IMR-90 (cell line): ENCODE data around the gene BAIAP2L1. TPM values are rescaled to one million over a fixed set of nuclear protein-coding genes. Genes with fewer than 3 reads are reported as not detected.

ENCODE experiments used
- ATAC-seq: fragments of 200-7000 bp; cut with Tn5 transposase; 2 replicates; pipeline ENCODE4 v1.9.1; 2020; ENCODE audit warnings: low read depth, mild to moderate bottlenecking, moderate library complexity
- BruUV-seq: library from RNA; stranded (reverse); fragments of 400-500 nt; replicated peaks from 2 replicates; lab custom pipeline; 2021; lab: Mats Ljungman, UMichigan
- CTCF ChIA-PET: fragments of 300-600 bp; formaldehyde crosslinking; extraction: SDS; loops from one replicate; lab custom pipeline; 2021; ENCODE audit warnings: antibody characterized with exemption; lab: Yijun Ruan, JAX
- POLR2A ChIA-PET: fragments of 300-600 bp; sonication (Branson Sonifier 250); formaldehyde crosslinking; loops from one replicate; lab custom pipeline; 2022; ENCODE audit warnings: antibody characterized with exemption; ENCODE audit not compliant: unreplicated experiment; lab: Charles Lee
- DNase-seq: peaks from one replicate; pipeline ENCODE4 v3.0.0; 2013
- H2AFZ ChIP-seq: replicated peaks from 2 replicates; pipeline ENCODE3; 2013; ENCODE audit warnings: low read length, mild to moderate bottlenecking; ENCODE audit not compliant: poor library complexity
- H2AK5ac ChIP-seq: 2 replicates; pipeline ENCODE4 v1.6.1; 2013; ENCODE audit warnings: low read depth, low read length, inconsistent platforms
- H2AK9ac ChIP-seq: replicated peaks from 2 replicates; pipeline ENCODE3; 2013; ENCODE audit warnings: mild to moderate bottlenecking, low read depth, low read length, moderate library complexity; ENCODE audit not compliant: poor library complexity
- H2BK120ac ChIP-seq: 2 replicates; pipeline ENCODE4 v1.6.1; 2013; ENCODE audit warnings: low read depth, low read length, inconsistent platforms
- H2BK15ac ChIP-seq: 3 replicates; pipeline ENCODE4 v1.6.1; 2013; ENCODE audit warnings: low read depth, low read length, inconsistent platforms
- H2BK20ac ChIP-seq: 2 replicates; pipeline ENCODE4 v1.6.1; 2013; ENCODE audit warnings: low read depth, mild to moderate bottlenecking, inconsistent platforms, low read length, moderate library complexity
- H2BK5ac ChIP-seq: 2 replicates; pipeline ENCODE4 v1.6.1; 2013; ENCODE audit warnings: mild to moderate bottlenecking, low read depth, low read length, inconsistent platforms; ENCODE audit not compliant: poor library complexity, severe bottlenecking
- H3K14ac ChIP-seq: replicated peaks from 2 replicates; pipeline ENCODE4 v1.6.1; 2013; ENCODE audit warnings: low read depth, low read length, inconsistent platforms
- H3K18ac ChIP-seq: 2 replicates; pipeline ENCODE4 v1.6.1; 2013; ENCODE audit warnings: low read depth, low read length, control low read depth
- H3K23ac ChIP-seq: 2 replicates; pipeline ENCODE4 v1.6.1; 2013; ENCODE audit warnings: low read depth, low read length, inconsistent platforms
- H3K27ac ChIP-seq: 2 replicates; pipeline ENCODE4 v1.5.1; 2013; ENCODE audit warnings: mild to moderate bottlenecking, control low read depth, low read length; ENCODE audit not compliant: insufficient read depth
- H3K27me3 ChIP-seq: 2 replicates; pipeline ENCODE4 v1.6.1; 2013; ENCODE audit warnings: low read length; ENCODE audit not compliant: control insufficient read depth, insufficient read depth
- H3K36me3 ChIP-seq: 2 replicates; pipeline ENCODE4 v1.6.1; 2013; ENCODE audit warnings: low read length, mixed read lengths; ENCODE audit not compliant: control insufficient read depth, insufficient read depth
- H3K4ac ChIP-seq: 2 replicates; pipeline ENCODE4 v1.6.1; 2013; ENCODE audit warnings: low read depth, low read length, inconsistent platforms
- H3K4me1 ChIP-seq: 2 replicates; pipeline ENCODE4 v1.6.1; 2013; ENCODE audit warnings: low read length, mixed read lengths; ENCODE audit not compliant: control insufficient read depth, insufficient read depth
- H3K4me2 ChIP-seq: 2 replicates; pipeline ENCODE4 v1.6.1; 2013; ENCODE audit warnings: low read depth, mild to moderate bottlenecking, control low read depth, low read length, moderate library complexity
- H3K4me3 ChIP-seq: 2 replicates; pipeline ENCODE4 v1.5.1; 2013; ENCODE audit warnings: low read depth, mild to moderate bottlenecking, control low read depth, low read length, moderate library complexity; ENCODE audit not compliant: insufficient read depth
- H3K56ac ChIP-seq: 2 replicates; pipeline ENCODE4 v1.6.1; 2013; ENCODE audit warnings: low read length, inconsistent platforms; ENCODE audit not compliant: insufficient read depth; ENCODE audit errors: extremely low read depth
- H3K79me1 ChIP-seq, 2 experiments: 2 replicates each; pipeline ENCODE4 v1.6.1; 2013; ENCODE audit warnings: low read length in 2 of 2, inconsistent platforms in 1 of 2, low read depth in 1 of 2
- H3K9ac ChIP-seq: 2 replicates; pipeline ENCODE4 v1.6.1; 2013; ENCODE audit warnings: low read depth, low read length, control low read depth
- H3K9me1 ChIP-seq: 2 replicates; pipeline ENCODE4 v1.6.1; 2013; ENCODE audit warnings: low read length, inconsistent platforms; ENCODE audit not compliant: insufficient read depth
- H3K9me3 ChIP-seq: 2 replicates; pipeline ENCODE4 v1.6.1; 2013; ENCODE audit warnings: low read length; ENCODE audit not compliant: control insufficient read depth, insufficient read depth
- H4K20me1 ChIP-seq: 2 replicates; pipeline ENCODE4 v1.6.1; 2013; ENCODE audit warnings: low read length, inconsistent platforms; ENCODE audit not compliant: insufficient read depth
- H4K5ac ChIP-seq: 2 replicates; pipeline ENCODE4 v1.6.1; 2013; ENCODE audit warnings: mild to moderate bottlenecking, low read depth, low read length, control low read depth
- H4K8ac ChIP-seq, 2 experiments: 2 replicates each; pipeline ENCODE4 v1.6.1; 2013; ENCODE audit warnings: low read depth in 2 of 2, low read length in 2 of 2, control low read depth in 1 of 2, inconsistent platforms in 1 of 2
- H4K91ac ChIP-seq: 2 replicates; pipeline ENCODE4 v1.6.1; 2013; ENCODE audit warnings: low read depth, low read length, inconsistent platforms; ENCODE audit not compliant: insufficient read depth
- BHLHE40 ChIP-seq: fragments of 150-350 bp; IDR thresholded peaks from 2 replicates; pipeline ENCODE4 v1.6.1; 2016; ENCODE audit warnings: mild to moderate bottlenecking, low read depth, low read length
- CEBPB ChIP-seq: IDR thresholded peaks from 2 replicates; pipeline ENCODE4 v1.6.1; 2012; ENCODE audit warnings: low read depth, low read length, improper control_type of control experiment
- CHD1 ChIP-seq: IDR thresholded peaks from 2 replicates; pipeline ENCODE4 v1.6.1; 2012; ENCODE audit warnings: low read depth, low read length, improper control_type of control experiment
- CTCF ChIP-seq: conservative IDR thresholded peaks from 2 replicates; pipeline ENCODE4 v1.5.1; 2012; ENCODE audit warnings: mild to moderate bottlenecking, low read depth, low read length, improper control_type of control experiment
- MAFK ChIP-seq: IDR thresholded peaks from 2 replicates; pipeline ENCODE4 v1.6.1; 2012; ENCODE audit warnings: low read depth, low read length, improper control_type of control experiment
- MAZ ChIP-seq: IDR thresholded peaks from 2 replicates; pipeline ENCODE4 v1.6.1; 2012; ENCODE audit warnings: low read depth, mild to moderate bottlenecking, low read length, improper control_type of control experiment, moderate library complexity, borderline replicate concordance
- USF2 ChIP-seq: fragments of 150-350 bp; IDR thresholded peaks from 2 replicates; pipeline ENCODE4 v1.6.1; 2017; ENCODE audit warnings: mild to moderate bottlenecking, antibody characterized with exemption, low read length, low read depth
- WGBS, 2 experiments: methylation state at CpG; one replicate each; pipeline versions ENCODE4 v1.1.5 to v1.1.7; 2013; ENCODE audit warnings: missing lambda C conversion rate in 2 of 2; ENCODE audit not compliant: insufficient read length in 1 of 2; ENCODE audit errors: extremely low coverage in 2 of 2; 5-methylcytosine and 5-hydroxymethylcytosine counted together
- dilution Hi-C: fragments of 300-500 bp; cut with HindIII; formaldehyde crosslinking; loops from one replicate; pipeline ENCODE4 v1.14.3; 2018; ENCODE audit warnings: low sequenced_read_pairs; ENCODE audit not compliant: unreplicated experiment
- in situ Hi-C: fragments of 300-500 bp; cut with MboI; formaldehyde crosslinking; loops from 3 replicates; pipeline ENCODE4 v1.14.3; 2019; ENCODE audit warnings: low sequenced_read_pairs, inconsistent platforms, mixed read lengths
- intact Hi-C: fragments of 100-400 bp; cut with micrococcal nuclease; formaldehyde crosslinking; loops from 2 replicates; pipeline ENCODE4 v1.10.0; 2022
- polyA plus RNA-seq, 3 experiments: library from polyadenylated mRNA; depleted of rRNA; stranded (reverse); fragments of >200 nt; gene quantifications; 2 replicates each; pipeline ENCODE4 v1.2.3, GENCODE V29; 2012; ENCODE audit warnings: low replicate concordance in 1 of 3
- total RNA-seq: library from RNA; depleted of rRNA; stranded (reverse); fragments of >200 nt; gene quantifications from 2 replicates; pipeline ENCODE4 v1.2.3, GENCODE V29; 2012

BAIAP2L1 gene
- total and polyA plus RNA-seq, 2 of the 4 experiments (the other 2 are of a cell fraction): 2.2 to 6.0 TPM

- TF ChIP-seq MAZ: no peak
- no peak for TF ChIP-seq MAFK
Observed at GRCh38 chr7:98285157-98286092, 115.5 kb downstream of the BAIAP2L1 start (continued).

- 72% methylated on average over 5 of the region's 20 CpGs; no CpG with 5 or more reads in 1 of the 2 experiments for WGBS, 2 experiments
- Histone ChIP-seq H3K4me2 (peak overlapping the region; percentile 97), H3K4me3 (peak overlapping the region; percentile 17), H2AK9ac (peak overlapping the region; percentile 91), H3K9ac (peak overlapping the region; percentile 94), H3K14ac (peak overlapping the region; percentile 86), H4K91ac (peak overlapping the region; percentile 85), H4K5ac (peak overlapping the region; percentile 0), H3K9me3 (no peaks in the 10 kb centered on the region), H3K4me1 (peaks cover 41% of the 10 kb centered on the region), H3K36me3 (peaks cover 31% of the 10 kb centered on the region), H2BK20ac (no peak overlapping the region), H2BK120ac (peak overlapping the region; percentile 45; the same call in 1 of the 2 replicates), H3K27me3 (no peaks in the 10 kb centered on the region), H3K4ac (peak overlapping the region; percentile 96), H3K18ac (peak overlapping the region; percentile 43; the same call in 1 of the 2 replicates), H4K8ac (peak overlapping the region; percentile 94 to 95; a peak in 3 of 4 replicates), H3K79me1 (peaks cover 12 to 67% of the 10 kb centered on the region in 2 experiments; a peak in 3 of 4 replicates), H3K27ac (peak overlapping the region; percentile 91), H2BK5ac (peak overlapping the region; percentile 94), H2BK15ac (peak overlapping the region; percentile 32; the same call in 2 of the 3 replicates), H3K56ac (no peak overlapping the region; the same call in 1 of the 2 replicates), H2AK5ac (peak overlapping the region; percentile 46), H3K9me1 (peaks cover 17% of the 10 kb centered on the region), H3K23ac (peak overlapping the region; percentile 70), H4K20me1 (peaks cover 66% of the 10 kb centered on the region), H2AFZ (peak overlapping the region; percentile 73)
- ATAC-seq (peak; percentile 3), DNase-seq (peak; percentile 42)
- TF ChIP-seq MAZ (peak; percentile 75; the same call in 1 of the 2 replicates), BHLHE40 (peak; percentile 47; the same call in 1 of the 2 replicates), MAFK (no peak), CTCF (no peak), USF2 (peak; percentile 30; the same call in 1 of the 2 replicates), CEBPB (no peak), CHD1 (no peak)
- in situ Hi-C loops (no loop called here), intact Hi-C loops (no loop called here), dilution Hi-C loops (no loop called here)
- no TSS peak for BruUV-seq
- ChIA-PET CTCF (interaction anchor here (0.6 kb wide), 1 partner anchor 535 kb away, joined by 4 read pairs; no protein-coding TSS in a partner anchor), POLR2A (interaction anchor here (0.6 kb wide), 1 partner anchor 576 kb away, joined by 3 read pairs; no protein-coding TSS in a partner anchor)
Observed at GRCh38 chr7:98284335-98285036, 116.4 kb downstream of the BAIAP2L1 start.
